Astrocyte (in vitro differentiated cells and primary cell): Measurements from ENCODE around the gene CXXC4. TPM values are rescaled to one million over a fixed set of nuclear protein-coding genes. Genes with fewer than 3 reads are reported as not detected.

ENCODE experiments used
- DNase-seq: peaks from one replicate; pipeline ENCODE4 v3.0.0-alpha.2; 2010; ENCODE audit warnings: low read depth
- FAIRE-seq: peaks from 2 replicates; lab custom pipeline; 2011; peaks lifted over from hg19 to GRCh38; lab: Jason Lieb, UNC
- H2AFZ ChIP-seq: 2 replicates; pipeline ENCODE4 v1.6.0; 2012; ENCODE audit warnings: low read depth, low read length, inconsistent platforms
- H3K27ac ChIP-seq: 2 replicates; pipeline ENCODE4 v1.5.1; 2011; ENCODE audit warnings: low read depth, low read length, inconsistent platforms
- H3K27me3 ChIP-seq: 2 replicates; pipeline ENCODE4 v1.6.0; 2011; ENCODE audit warnings: low read length, inconsistent platforms; ENCODE audit not compliant: insufficient read depth
- H3K36me3 ChIP-seq: 2 replicates; pipeline ENCODE4 v1.5.1; 2011; ENCODE audit warnings: low read length, inconsistent platforms; ENCODE audit not compliant: insufficient read depth
- H3K4me1 ChIP-seq: 2 replicates; pipeline ENCODE4 v1.5.1; 2011; ENCODE audit warnings: low read length, inconsistent platforms; ENCODE audit not compliant: insufficient read depth
- H3K4me2 ChIP-seq: 2 replicates; pipeline ENCODE4 v1.6.0; 2012; ENCODE audit warnings: low read length, inconsistent platforms
- H3K4me3 ChIP-seq: 2 replicates; pipeline ENCODE4 v1.5.1; 2011; ENCODE audit warnings: low read depth, mild to moderate bottlenecking, low read length, inconsistent platforms; ENCODE audit not compliant: insufficient read depth
- H3K79me2 ChIP-seq: 2 replicates; pipeline ENCODE4 v1.6.0; 2012; ENCODE audit warnings: mild to moderate bottlenecking, low read length, inconsistent platforms; ENCODE audit not compliant: insufficient read depth
- H3K9ac ChIP-seq: 2 replicates; pipeline ENCODE4 v1.6.0; 2012; ENCODE audit warnings: mild to moderate bottlenecking, low read length, inconsistent platforms
- H3K9me3 ChIP-seq: 2 replicates; pipeline ENCODE4 v1.5.1; 2012; ENCODE audit warnings: low read depth, mild to moderate bottlenecking, low read length, inconsistent platforms; ENCODE audit not compliant: insufficient read depth
- H4K20me1 ChIP-seq: 2 replicates; pipeline ENCODE4 v1.6.0; 2012; ENCODE audit warnings: low read length, inconsistent platforms; ENCODE audit not compliant: insufficient read depth
- H3K27ac Mint-ChIP-seq: one replicate; pipeline ENCODE4 v1.8.0; 2021; ENCODE audit warnings: mild to moderate bottlenecking, mixed read lengths; ENCODE audit not compliant: unreplicated experiment
- H3K27me3 Mint-ChIP-seq: one replicate; pipeline ENCODE4 v1.8.0; 2021; ENCODE audit warnings: low read depth, mixed read lengths; ENCODE audit not compliant: unreplicated experiment
- H3K36me3 Mint-ChIP-seq: one replicate; pipeline ENCODE4 v1.8.0; 2021; ENCODE audit warnings: low read depth, mixed read lengths; ENCODE audit not compliant: unreplicated experiment
- H3K4me1 Mint-ChIP-seq: one replicate; pipeline ENCODE4 v1.8.0; 2021; ENCODE audit warnings: low read depth, mixed read lengths; ENCODE audit not compliant: unreplicated experiment
- H3K4me3 Mint-ChIP-seq: one replicate; pipeline ENCODE4 v1.8.0; 2021; ENCODE audit warnings: mild to moderate bottlenecking, moderate library complexity, mixed read lengths; ENCODE audit not compliant: unreplicated experiment
- H3K9me3 Mint-ChIP-seq: one replicate; pipeline ENCODE4 v1.8.0; 2021; ENCODE audit warnings: mild to moderate bottlenecking, mixed read lengths; ENCODE audit not compliant: unreplicated experiment
- EZH2 ChIP-seq: IDR thresholded peaks from 2 replicates; pipeline ENCODE4 v1.6.1; 2012; ENCODE audit warnings: mild to moderate bottlenecking, low read length, inconsistent platforms; ENCODE audit not compliant: insufficient read depth
- total RNA-seq: library from RNA; stranded (reverse); gene quantifications from 2 replicates; pipeline ENCODE4 v1.2.1, GENCODE V29; 2021
- TF ChIP-seq, protein P1 (sequence below): IDR thresholded peaks from 2 replicates; pipeline ENCODE4 v1.5.1; 2011; ENCODE audit warnings: low read depth, mild to moderate bottlenecking, inconsistent platforms, low read length, moderate library complexity; ENCODE audit not compliant: insufficient read depth

Gene CXXC4
- total RNA-seq, 1 donor from 2014 or later = 10.6 TPM

DNA sequence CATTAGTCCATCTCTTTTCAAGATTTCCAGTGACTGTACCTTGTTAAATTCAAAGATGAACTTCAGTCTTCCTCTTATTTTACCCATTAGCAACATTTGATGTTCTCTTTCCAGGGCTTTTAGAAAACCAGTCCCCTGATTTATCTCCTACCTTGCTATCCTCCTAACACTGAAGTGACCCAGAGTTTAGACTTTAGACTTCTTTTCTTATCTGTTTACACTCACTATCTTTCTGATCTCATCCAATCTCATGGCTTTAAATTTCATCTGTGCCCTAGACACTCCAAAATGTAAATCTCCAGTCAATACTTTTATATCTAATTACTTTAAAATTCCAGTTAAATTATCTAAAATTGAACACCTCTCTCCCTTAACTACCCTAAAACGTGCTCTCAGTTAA lies 13.5 kb upstream of the CXXC4 start:
- Histone ChIP-seq H3K4me3 (no peak overlapping the region), H3K36me3 (no peaks in the 10 kb centered on the region), H4K20me1 (no peaks in the 10 kb centered on the region), H3K27me3 (no peaks in the 10 kb centered on the region), H2AFZ (no peak overlapping the region), H3K9ac (no peak overlapping the region), H3K79me2 (no peaks in the 10 kb centered on the region), H3K4me2 (no peak overlapping the region), H3K27ac (no peak overlapping the region), H3K9me3 (no peaks in the 10 kb centered on the region), H3K4me1 (no peaks in the 10 kb centered on the region)
- no peak for FAIRE-seq
- H3K4me1 Mint-ChIP-seq = peaks cover under 1% of the 10 kb centered on the region
- H3K9me3 Mint-ChIP-seq = no peaks in the 10 kb centered on the region
- no peak for DNase-seq
- H3K36me3 Mint-ChIP-seq = no peaks in the 10 kb centered on the region
- H3K27me3 Mint-ChIP-seq = no peaks in the 10 kb centered on the region
- no peak for TF ChIP-seq EZH2
- TF ChIP-seq, protein P1, sequence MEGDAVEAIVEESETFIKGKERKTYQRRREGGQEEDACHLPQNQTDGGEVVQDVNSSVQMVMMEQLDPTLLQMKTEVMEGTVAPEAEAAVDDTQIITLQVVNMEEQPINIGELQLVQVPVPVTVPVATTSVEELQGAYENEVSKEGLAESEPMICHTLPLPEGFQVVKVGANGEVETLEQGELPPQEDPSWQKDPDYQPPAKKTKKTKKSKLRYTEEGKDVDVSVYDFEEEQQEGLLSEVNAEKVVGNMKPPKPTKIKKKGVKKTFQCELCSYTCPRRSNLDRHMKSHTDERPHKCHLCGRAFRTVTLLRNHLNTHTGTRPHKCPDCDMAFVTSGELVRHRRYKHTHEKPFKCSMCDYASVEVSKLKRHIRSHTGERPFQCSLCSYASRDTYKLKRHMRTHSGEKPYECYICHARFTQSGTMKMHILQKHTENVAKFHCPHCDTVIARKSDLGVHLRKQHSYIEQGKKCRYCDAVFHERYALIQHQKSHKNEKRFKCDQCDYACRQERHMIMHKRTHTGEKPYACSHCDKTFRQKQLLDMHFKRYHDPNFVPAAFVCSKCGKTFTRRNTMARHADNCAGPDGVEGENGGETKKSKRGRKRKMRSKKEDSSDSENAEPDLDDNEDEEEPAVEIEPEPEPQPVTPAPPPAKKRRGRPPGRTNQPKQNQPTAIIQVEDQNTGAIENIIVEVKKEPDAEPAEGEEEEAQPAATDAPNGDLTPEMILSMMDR = no peak
- H3K27ac Mint-ChIP-seq = no peak overlapping the region
- H3K4me3 Mint-ChIP-seq = no peak overlapping the region

GRCh38 chr4:104507112-104507511 lies 12.4 kb upstream of the CXXC4 start:
- H3K36me3 Mint-ChIP-seq = no peaks in the 10 kb centered on the region
- H3K79me2 ChIP-seq = no peaks in the 10 kb centered on the region

GRCh38 chr4:104504536-104504935 lies 9.8 kb upstream of the CXXC4 start:
- H3K4me1 ChIP-seq = no peaks in the 10 kb centered on the region
- no peak overlapping the region for H3K9ac ChIP-seq
- no peak for DNase-seq
- H3K9me3 Mint-ChIP-seq = no peaks in the 10 kb centered on the region
- H3K4me3 ChIP-seq = no peak overlapping the region
- FAIRE-seq = no peak
- H3K9me3 ChIP-seq = no peaks in the 10 kb centered on the region
- no peaks in the 10 kb centered on the region for H3K27me3 Mint-ChIP-seq
- no peaks in the 10 kb centered on the region for H3K79me2 ChIP-seq
- H3K36me3 Mint-ChIP-seq = no peaks in the 10 kb centered on the region
- no peaks in the 10 kb centered on the region for H3K36me3 ChIP-seq
- H3K27ac Mint-ChIP-seq = no peak overlapping the region
- no peak overlapping the region for H2AFZ ChIP-seq
- no peak overlapping the region for H3K4me3 Mint-ChIP-seq
- peaks cover 20% of the 10 kb centered on the region for H3K4me1 Mint-ChIP-seq
- H3K27me3 ChIP-seq = no peaks in the 10 kb centered on the region
- no peak for TF ChIP-seq EZH2
- TF ChIP-seq, protein P1 = no peak
- H3K4me2 ChIP-seq = no peak overlapping the region
- H4K20me1 ChIP-seq = no peaks in the 10 kb centered on the region
- no peak overlapping the region for H3K27ac ChIP-seq

More at GRCh38 chr4:104507112-104507511, 12.4 kb upstream of the CXXC4 start:
- Histone ChIP-seq H3K4me3 (no peak overlapping the region), H3K36me3 (no peaks in the 10 kb centered on the region), H3K27me3 (no peaks in the 10 kb centered on the region), H2AFZ (no peak overlapping the region), H3K27ac (no peak overlapping the region), H4K20me1 (no peaks in the 10 kb centered on the region), H3K4me2 (no peak overlapping the region), H3K4me1 (no peaks in the 10 kb centered on the region), H3K9ac (no peak overlapping the region), H3K9me3 (no peaks in the 10 kb centered on the region)
- H3K9me3 Mint-ChIP-seq = no peaks in the 10 kb centered on the region
- DNase-seq (no peak), FAIRE-seq (no peak)
- no peak overlapping the region for H3K4me3 Mint-ChIP-seq
- TF ChIP-seq, protein P1 = no peak
- no peak for TF ChIP-seq EZH2
- H3K27ac Mint-ChIP-seq = no peak overlapping the region
- H3K4me1 Mint-ChIP-seq = peaks cover 7% of the 10 kb centered on the region
- H3K27me3 Mint-ChIP-seq = no peaks in the 10 kb centered on the region
